WTC11 (cell line): Measurements from ENCODE around the gene VIT. TPM values are rescaled to one million over a fixed set of nuclear protein-coding genes. Genes with fewer than 3 reads are reported as not detected.

Experiments used
- ATAC-seq: fragments of 200-7000 bp; cut with Tn5 transposase; 2 replicates; pipeline ENCODE4 v1.10.0; 2021; ENCODE audit warnings: mild to moderate bottlenecking, moderate library complexity
- CTCF ChIA-PET: fragments of 300-600 bp; sonication (Branson Sonifier 250); formaldehyde crosslinking; loops from one replicate; lab custom pipeline; 2021; ENCODE audit warnings: antibody characterized with exemption; lab: Charles Lee
- POLR2A ChIA-PET: fragments of 350-600 bp; sonication (Branson Sonifier 250); formaldehyde crosslinking; loops from one replicate; lab custom pipeline; 2021; ENCODE audit warnings: antibody characterized with exemption; lab: Charles Lee
- DNase-seq: peaks from one replicate; pipeline ENCODE4 v3.0.0; 2021; ENCODE audit warnings: low spot score
- H3K27ac Mint-ChIP-seq: 2 replicates; pipeline ENCODE4 v1.8.0; 2021; ENCODE audit warnings: mixed read lengths
- H3K27me3 Mint-ChIP-seq: 2 replicates; pipeline ENCODE4 v1.8.0; 2021; ENCODE audit warnings: low read depth, mild to moderate bottlenecking, moderate library complexity, mixed read lengths
- H3K36me3 Mint-ChIP-seq: 2 replicates; pipeline ENCODE4 v1.8.0; 2021; ENCODE audit warnings: mixed read lengths
- H3K4me1 Mint-ChIP-seq: 2 replicates; pipeline ENCODE4 v1.8.0; 2022; ENCODE audit warnings: mixed read lengths
- H3K4me3 Mint-ChIP-seq: 2 replicates; pipeline ENCODE4 v1.8.0; 2021; ENCODE audit warnings: mild to moderate bottlenecking, moderate library complexity, mixed read lengths
- H3K9me3 Mint-ChIP-seq: 2 replicates; pipeline ENCODE4 v1.8.0; 2021; ENCODE audit warnings: mixed read lengths
- EMX1 ChIP-seq: fragments of 250-450 bp; sonication (Bioruptor Pico); IDR thresholded peaks from 2 replicates; pipeline ENCODE4 v1.8.0; 2021; ENCODE audit warnings: mild to moderate bottlenecking
- ETV6 ChIP-seq: sonication (generic); formaldehyde crosslinking; IDR thresholded peaks from 2 replicates; pipeline ENCODE4 v1.8.1; 2022; ENCODE audit warnings: mild to moderate bottlenecking, missing genetic modification reagents
- GABPB1 ChIP-seq: sonication (generic); formaldehyde crosslinking; IDR thresholded peaks from 2 replicates; pipeline ENCODE4 v1.8.1; 2023; ENCODE audit warnings: mild to moderate bottlenecking, missing genetic modification reagents
- GTF2I ChIP-seq: fragments of 250-450 bp; sonication (Bioruptor Pico); conservative IDR thresholded peaks from 2 replicates; pipeline ENCODE4 v1.4.0; 2021; ENCODE audit warnings: mild to moderate bottlenecking
- JUN ChIP-seq: sonication (generic); formaldehyde crosslinking; IDR thresholded peaks from 2 replicates; pipeline ENCODE4 v1.8.0; 2023; ENCODE audit warnings: mild to moderate bottlenecking, missing genetic modification reagents
- MLX ChIP-seq: sonication (generic); formaldehyde crosslinking; IDR thresholded peaks from 2 replicates; pipeline ENCODE4 v1.8.1; 2023; ENCODE audit warnings: mild to moderate bottlenecking, missing genetic modification reagents, moderate library complexity
- MYBL2 ChIP-seq: sonication (generic); formaldehyde crosslinking; IDR thresholded peaks from 2 replicates; pipeline ENCODE4 v1.8.1; 2023; ENCODE audit warnings: mild to moderate bottlenecking, moderate library complexity, missing genetic modification reagents
- NFATC4 ChIP-seq: fragments of 250-450 bp; sonication (Bioruptor Pico); IDR thresholded peaks from 2 replicates; pipeline ENCODE4 v1.9.0; 2021; ENCODE audit warnings: mild to moderate bottlenecking
- PREB ChIP-seq: sonication (generic); formaldehyde crosslinking; IDR thresholded peaks from 2 replicates; pipeline ENCODE4 v1.8.1; 2022; ENCODE audit warnings: mild to moderate bottlenecking, missing genetic modification reagents, moderate library complexity, borderline replicate concordance
- PRRX2 ChIP-seq: fragments of 250-450 bp; sonication (Bioruptor Pico); IDR thresholded peaks from 2 replicates; pipeline ENCODE4 v1.8.0; 2021; ENCODE audit warnings: mild to moderate bottlenecking
- SP1 ChIP-seq: sonication (generic); formaldehyde crosslinking; conservative IDR thresholded peaks from 2 replicates; pipeline ENCODE4 v1.8.1; 2022; ENCODE audit warnings: missing genetic modification reagents
- ZBTB21 ChIP-seq: sonication (generic); formaldehyde crosslinking; IDR thresholded peaks from 2 replicates; pipeline ENCODE4 v1.8.1; 2023; ENCODE audit warnings: mild to moderate bottlenecking, missing genetic modification reagents, borderline replicate concordance
- ZBTB43 ChIP-seq: sonication (generic); formaldehyde crosslinking; IDR thresholded peaks from 2 replicates; pipeline ENCODE4 v1.8.1; 2023; ENCODE audit warnings: mild to moderate bottlenecking, missing genetic modification reagents
- ZNF219 ChIP-seq: sonication (generic); formaldehyde crosslinking; IDR thresholded peaks from 2 replicates; pipeline ENCODE4 v1.8.0; 2023; ENCODE audit warnings: missing genetic modification reagents, mild to moderate bottlenecking, borderline replicate concordance
- ZNF281 ChIP-seq: sonication (generic); formaldehyde crosslinking; IDR thresholded peaks from 2 replicates; pipeline ENCODE4 v1.8.0; 2023; ENCODE audit warnings: mild to moderate bottlenecking, missing genetic modification reagents
- ZNF317 ChIP-seq: sonication (generic); formaldehyde crosslinking; IDR thresholded peaks from 2 replicates; pipeline ENCODE4 v1.8.1; 2023; ENCODE audit warnings: low read depth, mild to moderate bottlenecking, moderate library complexity, missing genetic modification reagents, borderline replicate concordance
- ZNF423 ChIP-seq: fragments of 250-450 bp; sonication (Bioruptor Pico); IDR thresholded peaks from 2 replicates; pipeline ENCODE4 v2.1.2; 2022; ENCODE audit warnings: mild to moderate bottlenecking, moderate library complexity
- total RNA-seq: library from RNA; stranded (reverse); gene quantifications from 3 replicates; pipeline ENCODE4 v1.2.3, GENCODE V29; 2021
- TF ChIP-seq, protein P1 (sequence below): sonication (generic); formaldehyde crosslinking; IDR thresholded peaks from 2 replicates; pipeline ENCODE4 v1.8.1; 2023; ENCODE audit warnings: mild to moderate bottlenecking, moderate library complexity, missing genetic modification reagents
- TF ChIP-seq, protein P2 (sequence below): sonication (generic); formaldehyde crosslinking; IDR thresholded peaks from 2 replicates; pipeline ENCODE4 v1.8.0; 2022; ENCODE audit warnings: mild to moderate bottlenecking, missing genetic modification reagents
- TF ChIP-seq, protein P3 (sequence below): fragments of 200-600 bp; IDR thresholded peaks from 2 replicates; pipeline ENCODE4 v1.8.0; 2022; ENCODE audit warnings: antibody characterized with exemption
- TF ChIP-seq, protein P4 (sequence below): fragments of 250-450 bp; sonication (Bioruptor Pico); IDR thresholded peaks from 2 replicates; pipeline ENCODE4 v1.8.0; 2021; ENCODE audit warnings: mild to moderate bottlenecking

VIT gene
- total RNA-seq, 1 experiment from 2014 or later, result 0.46 TPM

DNA sequence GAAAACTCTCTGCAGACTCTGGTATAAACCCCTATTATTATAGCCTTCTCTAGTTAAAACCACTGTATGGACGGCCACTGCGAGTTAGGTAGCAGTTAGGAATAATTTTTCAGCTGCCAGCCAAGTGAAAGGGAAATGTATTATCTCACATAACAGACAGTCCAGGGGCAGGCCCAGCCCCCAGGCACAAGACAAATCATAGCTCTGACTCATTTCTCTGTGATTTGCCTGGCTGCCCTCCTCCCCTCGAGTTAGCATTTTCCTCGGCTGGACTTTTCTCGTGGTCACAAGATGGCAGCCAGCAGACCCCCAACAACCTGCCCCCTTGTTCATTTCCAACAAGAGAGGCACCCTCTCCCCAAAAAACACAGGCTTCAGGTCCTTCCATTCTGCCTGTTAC, 10.5 kb downstream of the VIT start:
- CTCF ChIA-PET, result interaction anchor here (1.8 kb wide), 1 partner anchor 64 kb away, joined by 6 read pairs; no protein-coding TSS in a partner anchor
- H3K27ac Mint-ChIP-seq, result no peak overlapping the region
- ATAC-seq (no peak), DNase-seq (no peak)
- no peak for TF ChIP-seq SP1 (CRISPR knock-in tag)
- TF ChIP-seq, protein P1, sequence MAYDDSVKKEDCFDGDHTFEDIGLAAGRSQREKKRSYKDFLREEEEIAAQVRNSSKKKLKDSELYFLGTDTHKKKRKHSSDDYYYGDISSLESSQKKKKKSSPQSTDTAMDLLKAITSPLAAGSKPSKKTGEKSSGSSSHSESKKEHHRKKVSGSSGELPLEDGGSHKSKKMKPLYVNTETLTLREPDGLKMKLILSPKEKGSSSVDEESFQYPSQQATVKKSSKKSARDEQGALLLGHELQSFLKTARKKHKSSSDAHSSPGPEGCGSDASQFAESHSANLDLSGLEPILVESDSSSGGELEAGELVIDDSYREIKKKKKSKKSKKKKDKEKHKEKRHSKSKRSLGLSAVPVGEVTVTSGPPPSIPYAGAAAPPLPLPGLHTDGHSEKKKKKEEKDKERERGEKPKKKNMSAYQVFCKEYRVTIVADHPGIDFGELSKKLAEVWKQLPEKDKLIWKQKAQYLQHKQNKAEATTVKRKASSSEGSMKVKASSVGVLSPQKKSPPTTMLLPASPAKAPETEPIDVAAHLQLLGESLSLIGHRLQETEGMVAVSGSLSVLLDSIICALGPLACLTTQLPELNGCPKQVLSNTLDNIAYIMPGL (CRISPR knock-in tag), result no peak
- TF ChIP-seq MYBL2 (CRISPR knock-in tag), result no peak
- no peak for TF ChIP-seq PREB (CRISPR knock-in tag)
- TF ChIP-seq ZNF219 (CRISPR knock-in tag), result no peak
- TF ChIP-seq GABPB1 (CRISPR knock-in tag), result no peak
- no peak for TF ChIP-seq EMX1 (CRISPR knock-in tag)
- TF ChIP-seq, protein P2, sequence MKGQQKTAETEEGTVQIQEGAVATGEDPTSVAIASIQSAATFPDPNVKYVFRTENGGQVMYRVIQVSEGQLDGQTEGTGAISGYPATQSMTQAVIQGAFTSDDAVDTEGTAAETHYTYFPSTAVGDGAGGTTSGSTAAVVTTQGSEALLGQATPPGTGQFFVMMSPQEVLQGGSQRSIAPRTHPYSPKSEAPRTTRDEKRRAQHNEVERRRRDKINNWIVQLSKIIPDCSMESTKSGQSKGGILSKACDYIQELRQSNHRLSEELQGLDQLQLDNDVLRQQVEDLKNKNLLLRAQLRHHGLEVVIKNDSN (CRISPR knock-in tag), result no peak
- no peak for TF ChIP-seq ZBTB43
- no peak for TF ChIP-seq JUN (CRISPR knock-in tag)
- TF ChIP-seq GTF2I (CRISPR knock-in tag), result no peak
- TF ChIP-seq ZNF317 (CRISPR knock-in tag), result no peak
- no peak for TF ChIP-seq ZNF423 (CRISPR knock-in tag)
- TF ChIP-seq, protein P3, sequence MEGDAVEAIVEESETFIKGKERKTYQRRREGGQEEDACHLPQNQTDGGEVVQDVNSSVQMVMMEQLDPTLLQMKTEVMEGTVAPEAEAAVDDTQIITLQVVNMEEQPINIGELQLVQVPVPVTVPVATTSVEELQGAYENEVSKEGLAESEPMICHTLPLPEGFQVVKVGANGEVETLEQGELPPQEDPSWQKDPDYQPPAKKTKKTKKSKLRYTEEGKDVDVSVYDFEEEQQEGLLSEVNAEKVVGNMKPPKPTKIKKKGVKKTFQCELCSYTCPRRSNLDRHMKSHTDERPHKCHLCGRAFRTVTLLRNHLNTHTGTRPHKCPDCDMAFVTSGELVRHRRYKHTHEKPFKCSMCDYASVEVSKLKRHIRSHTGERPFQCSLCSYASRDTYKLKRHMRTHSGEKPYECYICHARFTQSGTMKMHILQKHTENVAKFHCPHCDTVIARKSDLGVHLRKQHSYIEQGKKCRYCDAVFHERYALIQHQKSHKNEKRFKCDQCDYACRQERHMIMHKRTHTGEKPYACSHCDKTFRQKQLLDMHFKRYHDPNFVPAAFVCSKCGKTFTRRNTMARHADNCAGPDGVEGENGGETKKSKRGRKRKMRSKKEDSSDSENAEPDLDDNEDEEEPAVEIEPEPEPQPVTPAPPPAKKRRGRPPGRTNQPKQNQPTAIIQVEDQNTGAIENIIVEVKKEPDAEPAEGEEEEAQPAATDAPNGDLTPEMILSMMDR, result no peak
- no peak for TF ChIP-seq MLX (CRISPR knock-in tag)
- H3K9me3 Mint-ChIP-seq, result peaks cover 12% of the 10 kb centered on the region
- no peak overlapping the region for H3K4me3 Mint-ChIP-seq
- peaks cover 8% of the 10 kb centered on the region for H3K4me1 Mint-ChIP-seq
- peaks cover 5% of the 10 kb centered on the region; the same call in 1 of the 2 replicates for H3K27me3 Mint-ChIP-seq
- POLR2A ChIA-PET, result no interaction called here
- H3K36me3 Mint-ChIP-seq, result peaks cover 12% of the 10 kb centered on the region

- H3K27ac Mint-ChIP-seq, result no peak overlapping the region
- DNase-seq (no peak), ATAC-seq (no peak)
- ChIA-PET POLR2A (no interaction called here), CTCF (interaction anchor here (1.0 kb wide), 1 partner anchor 74 kb away, joined by 3 read pairs; no protein-coding TSS in a partner anchor)
- peaks cover 5% of the 10 kb centered on the region; the same call in 1 of the 2 replicates for H3K27me3 Mint-ChIP-seq
- H3K9me3 Mint-ChIP-seq, result peaks cover 12% of the 10 kb centered on the region
- peaks cover 12% of the 10 kb centered on the region for H3K36me3 Mint-ChIP-seq
- no peak overlapping the region for H3K4me3 Mint-ChIP-seq
- H3K4me1 Mint-ChIP-seq, result peaks cover 14% of the 10 kb centered on the region
- TF ChIP-seq, protein P2 (CRISPR knock-in tag), result no peak
- TF ChIP-seq ZNF281 (CRISPR knock-in tag) (no peak), PRRX2 (CRISPR knock-in tag) (no peak), MLX (CRISPR knock-in tag) (no peak), ZBTB21 (no peak), NFATC4 (CRISPR knock-in tag) (no peak), ETV6 (CRISPR knock-in tag) (no peak)
- TF ChIP-seq, protein P4, sequence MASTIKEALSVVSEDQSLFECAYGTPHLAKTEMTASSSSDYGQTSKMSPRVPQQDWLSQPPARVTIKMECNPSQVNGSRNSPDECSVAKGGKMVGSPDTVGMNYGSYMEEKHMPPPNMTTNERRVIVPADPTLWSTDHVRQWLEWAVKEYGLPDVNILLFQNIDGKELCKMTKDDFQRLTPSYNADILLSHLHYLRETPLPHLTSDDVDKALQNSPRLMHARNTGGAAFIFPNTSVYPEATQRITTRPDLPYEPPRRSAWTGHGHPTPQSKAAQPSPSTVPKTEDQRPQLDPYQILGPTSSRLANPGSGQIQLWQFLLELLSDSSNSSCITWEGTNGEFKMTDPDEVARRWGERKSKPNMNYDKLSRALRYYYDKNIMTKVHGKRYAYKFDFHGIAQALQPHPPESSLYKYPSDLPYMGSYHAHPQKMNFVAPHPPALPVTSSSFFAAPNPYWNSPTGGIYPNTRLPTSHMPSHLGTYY (CRISPR knock-in tag), result no peak
These were observed 11.7 kb downstream of the VIT start for GRCh38 chr2:36708041-36708741.
